ENCODE results near the gene PRKD2.

The PRKD2 gene

GRCh38 chr19:46737298-46737654 lies 20.4 kb upstream of the PRKD2 start:
- Histone ChIP-seq H3K27me3 (ENCODE audit: insufficient read depth, low read depth, severe bottlenecking) (no peaks in the 10 kb centered on the region), H3K27ac (no peak overlapping the region), H3K36me3 (peaks cover 90% of the 10 kb centered on the region), H3K9me3 (ENCODE audit: severe bottlenecking) (no peaks in the 10 kb centered on the region), H3K4me3 (ENCODE audit: low read depth, low read length) (no peak overlapping the region)
- TF ChIP-seq CTCF (IDR thresholded peaks at IDR 0.05; ENCODE audit: low read depth, low read length) = no peak
- DNase-seq = no peak

- no peak for DNase-seq
- Histone ChIP-seq H3K27me3 (ENCODE audit: insufficient read depth, low read depth, severe bottlenecking) (no peaks in the 10 kb centered on the region), H3K4me3 (ENCODE audit: low read depth, low read length) (no peak overlapping the region), H3K9me3 (ENCODE audit: severe bottlenecking) (no peaks in the 10 kb centered on the region), H3K27ac (no peak overlapping the region), H3K36me3 (peaks cover 90% of the 10 kb centered on the region)
- no peak for TF ChIP-seq CTCF (IDR thresholded peaks at IDR 0.05; ENCODE audit: low read depth, low read length)
Measured at GRCh38 chr19:46736531-46737297, 19.8 kb upstream of the PRKD2 start.

- no peaks in the 10 kb centered on the region for H3K27me3 ChIP-seq (ENCODE audit: insufficient read depth, low read depth, severe bottlenecking)
- no peak overlapping the region for H3K27ac ChIP-seq
- no peaks in the 10 kb centered on the region for H3K9me3 ChIP-seq (ENCODE audit: severe bottlenecking)
- TF ChIP-seq CTCF (IDR thresholded peaks at IDR 0.05; ENCODE audit: low read depth, low read length) = no peak
- H3K4me3 ChIP-seq (ENCODE audit: low read depth, low read length) = no peak overlapping the region
- H3K36me3 ChIP-seq = peaks cover 95% of the 10 kb centered on the region
- no peak for DNase-seq
Measured at GRCh38 chr19:46733690-46734292, 16.9 kb upstream of the PRKD2 start.

GRCh38 chr19:46732966-46733689 lies 16.2 kb upstream of the PRKD2 start:
- no peak for TF ChIP-seq CTCF (IDR thresholded peaks at IDR 0.05; ENCODE audit: low read depth, low read length)
- H3K9me3 ChIP-seq (ENCODE audit: severe bottlenecking) = no peaks in the 10 kb centered on the region
- no peak for DNase-seq
- H3K27ac ChIP-seq = no peak overlapping the region
- H3K4me3 ChIP-seq (ENCODE audit: low read depth, low read length) = no peak overlapping the region
- H3K36me3 ChIP-seq = peaks cover 95% of the 10 kb centered on the region
- H3K27me3 ChIP-seq (ENCODE audit: insufficient read depth, low read depth, severe bottlenecking) = no peaks in the 10 kb centered on the region

- no peaks in the 10 kb centered on the region for H3K27me3 ChIP-seq (ENCODE audit: insufficient read depth, low read depth, severe bottlenecking)
- H3K27ac ChIP-seq = no peak overlapping the region
- TF ChIP-seq CTCF (IDR thresholded peaks at IDR 0.05; ENCODE audit: low read depth, low read length) = no peak
- no peaks in the 10 kb centered on the region for H3K9me3 ChIP-seq (ENCODE audit: severe bottlenecking)
- DNase-seq = no peak
- no peak overlapping the region for H3K4me3 ChIP-seq (ENCODE audit: low read depth, low read length)
- H3K36me3 ChIP-seq = peaks cover 95% of the 10 kb centered on the region
Measured at GRCh38 chr19:46732172-46732938, 15.4 kb upstream of the PRKD2 start.

Data from WERI-Rb-1 (cell line).